ENCODE results near the gene NME8. TPM values are rescaled to one million over a fixed set of nuclear protein-coding genes. Genes with fewer than 3 reads are reported as not detected.

Gene NME8
- total and polyA plus RNA-seq, 7 experiments from 2014 or later: 2.7 to 5.5 TPM; not detected in 5

DNA sequence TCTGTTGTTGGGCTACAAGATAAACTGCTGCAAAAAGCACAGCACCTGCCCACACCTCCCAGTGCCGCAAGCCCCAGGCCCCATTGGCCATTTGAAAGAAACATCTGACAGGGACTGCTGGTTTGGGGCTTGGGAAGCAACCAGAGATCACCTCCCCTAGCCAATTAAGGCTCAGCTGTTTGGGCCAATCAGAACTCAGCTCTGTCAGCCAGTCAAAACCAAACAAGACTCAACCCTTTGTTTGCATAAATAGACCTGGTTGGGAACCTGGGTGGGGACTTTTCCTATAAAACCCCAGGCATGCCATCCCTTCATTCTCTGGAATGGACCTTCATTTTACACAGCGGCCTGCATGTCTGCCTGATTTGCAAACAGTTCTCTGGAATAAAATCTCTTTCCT lies 17.2 kb upstream of the NME8 start:
- ATAC-seq (no peak), DNase-seq (no peak)
- CTCF ChIA-PET: no interaction called here
- no peak overlapping the region for H3K27ac ChIP-seq (ENCODE audit: low read depth, low read length)
- no peaks in the 10 kb centered on the region for H3K27me3 ChIP-seq (ENCODE audit: control insufficient read depth in 2 of 2, insufficient read depth in 2 of 2, low read length in 2 of 2)
- H3K36me3 Mint-ChIP-seq: no peaks in the 10 kb centered on the region
- POLR2A ChIA-PET: no interaction called here
- H3K27ac Mint-ChIP-seq: no peak overlapping the region
- intact Hi-C loops (cut with micrococcal nuclease): loop anchor here (5.0 to 10.0 kb wide), 5 partner anchors 204 to 844 kb away; no protein-coding TSS in a partner anchor
- peaks cover 0 to 19% (median 11%) of the 10 kb centered on the region in 7 donors for H3K4me1 Mint-ChIP-seq
- peaks cover 5 to 16% (median 8%) of the 10 kb centered on the region in 5 donors for H3K27me3 Mint-ChIP-seq
- no peaks in the 10 kb centered on the region for H3K9me3 Mint-ChIP-seq
- peaks cover 0 to 5% of the 10 kb centered on the region in 2 donors for H3K4me1 ChIP-seq (ENCODE audit: control insufficient read depth in 2 of 2, insufficient read depth in 2 of 2, low read length in 2 of 2)
- no peak overlapping the region for H3K4me3 Mint-ChIP-seq
- H3K9me3 ChIP-seq (ENCODE audit: control insufficient read depth in 2 of 3, low read length in 3 of 3): no peaks in the 10 kb centered on the region
- no peaks in the 10 kb centered on the region for H3K36me3 ChIP-seq (ENCODE audit: control insufficient read depth in 2 of 3, insufficient read depth in 3 of 3, low read length in 3 of 3)
- no peak overlapping the region for H3K4me3 ChIP-seq (ENCODE audit: low read length)

DNA sequence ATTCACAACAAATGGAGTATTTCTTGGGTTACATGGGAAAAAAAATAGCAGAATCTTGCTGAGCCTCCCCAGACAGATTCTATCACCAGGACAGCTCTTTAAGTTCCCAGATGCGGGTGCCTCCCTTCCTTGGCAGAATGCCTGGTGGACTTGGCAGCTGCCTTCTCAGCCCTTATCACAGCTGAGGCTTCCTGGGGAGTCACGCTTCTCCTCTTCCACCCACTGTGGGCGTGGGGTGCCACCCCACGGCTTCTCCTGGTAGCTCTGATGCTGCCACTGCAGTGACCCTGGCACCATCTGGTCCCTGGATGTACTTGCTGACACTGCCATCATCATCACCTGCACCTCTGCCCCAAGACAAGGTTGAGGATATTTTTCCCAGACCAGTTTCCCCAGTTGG lies 16.2 kb upstream of the NME8 start:
- ChIA-PET CTCF (interaction anchor here (0.6 kb wide), 1 partner anchor 1915 kb away, joined by 3 read pairs; no protein-coding TSS in a partner anchor), POLR2A (no interaction called here)
- Mint-ChIP-seq H3K4me1 (peaks cover 0 to 13% (median 10%) of the 10 kb centered on the region in 7 donors), H3K36me3 (no peaks in the 10 kb centered on the region), H3K4me3 (no peak overlapping the region), H3K27me3 (peaks cover 0 to 16% (median 3%) of the 10 kb centered on the region in 5 donors), H3K27ac (peak overlapping the region in 1 of 9 donors; percentile 51), H3K9me3 (no peaks in the 10 kb centered on the region)
- H3K27ac ChIP-seq (ENCODE audit: low read depth, low read length): no peak overlapping the region
- ATAC-seq: peak; percentile 80
- intact Hi-C loops (cut with micrococcal nuclease): loop anchor here (2.0 to 10.0 kb wide), 7 partner anchors 205 to 1345 kb away; no protein-coding TSS in a partner anchor
- H3K4me1 ChIP-seq (ENCODE audit: control insufficient read depth in 2 of 2, insufficient read depth in 2 of 2, low read length in 2 of 2): peaks cover 0 to 5% of the 10 kb centered on the region in 2 donors
- no peak overlapping the region for H3K4me3 ChIP-seq (ENCODE audit: low read length)
- DNase-seq: no peak
- H3K36me3 ChIP-seq (ENCODE audit: control insufficient read depth in 2 of 3, insufficient read depth in 3 of 3, low read length in 3 of 3): no peaks in the 10 kb centered on the region
- no peaks in the 10 kb centered on the region for H3K9me3 ChIP-seq (ENCODE audit: control insufficient read depth in 2 of 3, low read length in 3 of 3)
- H3K27me3 ChIP-seq (ENCODE audit: control insufficient read depth in 2 of 2, insufficient read depth in 2 of 2, low read length in 2 of 2): no peaks in the 10 kb centered on the region

DNA sequence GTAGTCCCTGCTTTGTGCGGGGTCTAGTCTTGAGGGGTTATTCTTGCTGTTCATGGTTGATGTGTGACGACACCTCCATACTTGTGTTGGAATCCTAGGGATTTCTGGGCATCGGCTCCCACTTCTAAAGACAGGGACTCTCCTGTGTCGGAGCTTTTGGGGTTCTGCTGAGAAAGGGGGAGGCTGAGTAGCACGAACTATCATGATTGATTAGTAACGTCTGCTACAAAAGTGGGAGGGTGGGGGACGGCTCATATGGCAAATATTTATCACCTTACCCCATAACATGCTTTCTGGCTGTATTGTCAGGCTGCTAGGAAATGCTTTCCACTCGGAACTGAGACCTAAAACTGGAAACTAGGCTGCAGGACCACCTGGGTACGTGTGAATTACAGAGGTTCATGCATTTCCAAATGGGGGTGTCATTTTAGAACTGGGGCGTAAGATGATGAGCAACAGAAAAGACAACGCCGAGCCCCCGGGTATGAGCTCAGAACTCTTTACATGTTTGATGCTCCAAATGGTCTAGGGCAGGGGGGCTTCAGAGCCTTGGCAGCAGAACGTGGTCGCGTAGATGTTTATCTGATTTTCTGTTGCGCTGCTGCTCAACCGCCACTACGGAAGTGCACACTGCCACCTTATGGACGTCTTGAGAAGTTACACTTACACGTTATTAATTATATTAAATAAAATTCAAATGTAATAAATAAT lies 15.1 kb upstream of the NME8 start:
- Histone ChIP-seq H3K4me3 (ENCODE audit: low read length) (peak overlapping the region; percentile 61), H3K9me3 (ENCODE audit: control insufficient read depth in 2 of 3, low read length in 3 of 3) (no peaks in the 10 kb centered on the region), H3K4me1 (ENCODE audit: control insufficient read depth in 2 of 2, insufficient read depth in 2 of 2, low read length in 2 of 2) (peaks cover 0 to 5% of the 10 kb centered on the region in 2 donors), H3K36me3 (ENCODE audit: control insufficient read depth in 2 of 3, insufficient read depth in 3 of 3, low read length in 3 of 3) (no peaks in the 10 kb centered on the region), H3K27ac (ENCODE audit: low read depth, low read length) (no peak overlapping the region), H3K27me3 (ENCODE audit: control insufficient read depth in 2 of 2, insufficient read depth in 2 of 2, low read length in 2 of 2) (no peaks in the 10 kb centered on the region)
- Mint-ChIP-seq H3K9me3 (no peaks in the 10 kb centered on the region), H3K27me3 (peaks cover 0 to 17% (median 0%) of the 10 kb centered on the region in 5 donors), H3K27ac (peak overlapping the region in 8 of 9 donors; percentile 7 to 76 (median 53)), H3K4me3 (peak overlapping the region; percentile 74 to 95 (median 90)), H3K36me3 (no peaks in the 10 kb centered on the region), H3K4me1 (peaks cover 0 to 13% (median 10%) of the 10 kb centered on the region in 7 donors)
- CTCF ChIA-PET: interaction anchor here (1.4 to 1.7 kb wide), 2 partner anchors 8 to 599 kb away, joined by 4 read pairs; no protein-coding TSS in a partner anchor
- POLR2A ChIA-PET: interaction anchor here (0.6 kb wide), 1 partner anchor 378 kb away, joined by 3 read pairs; no protein-coding TSS in a partner anchor
- ATAC-seq (peak; percentile 76), DNase-seq (peak in 8 of 9 donors; percentile 15 to 57 (median 38))
- intact Hi-C loops (cut with micrococcal nuclease): loop anchor here (1.0 to 10.0 kb wide), 9 partner anchors 206 to 1346 kb away; no protein-coding TSS in a partner anchor

DNA sequence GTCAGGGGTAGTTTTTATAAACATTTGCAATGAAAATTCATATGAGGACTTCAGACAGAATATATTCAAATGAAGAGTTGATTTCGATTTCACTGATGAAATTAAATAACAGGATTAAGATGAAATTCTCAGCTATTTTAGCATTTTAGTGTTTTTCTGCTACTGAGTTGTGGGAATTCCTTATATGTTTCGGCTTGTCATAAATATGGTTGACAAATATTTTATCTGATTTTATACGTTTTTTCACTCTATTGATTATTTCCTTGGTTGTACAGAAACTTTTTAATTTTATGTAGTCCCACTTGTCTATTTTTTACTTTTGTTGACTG lies 14.6 kb upstream of the NME8 start:
- Histone ChIP-seq H3K27ac (ENCODE audit: low read depth, low read length) (no peak overlapping the region), H3K27me3 (ENCODE audit: control insufficient read depth in 2 of 2, insufficient read depth in 2 of 2, low read length in 2 of 2) (no peaks in the 10 kb centered on the region), H3K4me3 (ENCODE audit: low read length) (no peak overlapping the region), H3K4me1 (ENCODE audit: control insufficient read depth in 2 of 2, insufficient read depth in 2 of 2, low read length in 2 of 2) (peaks cover 0 to 5% of the 10 kb centered on the region in 2 donors), H3K9me3 (ENCODE audit: control insufficient read depth in 2 of 3, low read length in 3 of 3) (no peaks in the 10 kb centered on the region), H3K36me3 (ENCODE audit: control insufficient read depth in 2 of 3, insufficient read depth in 3 of 3, low read length in 3 of 3) (no peaks in the 10 kb centered on the region)
- no peak for DNase-seq
- Mint-ChIP-seq H3K27ac (no peak overlapping the region), H3K4me1 (peaks cover 0 to 13% (median 10%) of the 10 kb centered on the region in 7 donors), H3K27me3 (peaks cover 0 to 18% (median 2%) of the 10 kb centered on the region in 5 donors), H3K4me3 (peak overlapping the region in 4 of 10 donors; percentile 74 to 95 (median 92)), H3K9me3 (no peaks in the 10 kb centered on the region), H3K36me3 (no peaks in the 10 kb centered on the region)
- ChIA-PET CTCF (interaction anchor here (1.4 to 1.7 kb wide), 2 partner anchors 9 to 600 kb away, joined by 4 read pairs; no protein-coding TSS in a partner anchor), POLR2A (interaction anchor here (0.6 kb wide), 1 partner anchor 378 kb away, joined by 3 read pairs; no protein-coding TSS in a partner anchor)
- intact Hi-C loops (cut with micrococcal nuclease): loop anchor here (1.0 to 10.0 kb wide), 9 partner anchors 206 to 1347 kb away; no protein-coding TSS in a partner anchor
- no peak for ATAC-seq

DNA sequence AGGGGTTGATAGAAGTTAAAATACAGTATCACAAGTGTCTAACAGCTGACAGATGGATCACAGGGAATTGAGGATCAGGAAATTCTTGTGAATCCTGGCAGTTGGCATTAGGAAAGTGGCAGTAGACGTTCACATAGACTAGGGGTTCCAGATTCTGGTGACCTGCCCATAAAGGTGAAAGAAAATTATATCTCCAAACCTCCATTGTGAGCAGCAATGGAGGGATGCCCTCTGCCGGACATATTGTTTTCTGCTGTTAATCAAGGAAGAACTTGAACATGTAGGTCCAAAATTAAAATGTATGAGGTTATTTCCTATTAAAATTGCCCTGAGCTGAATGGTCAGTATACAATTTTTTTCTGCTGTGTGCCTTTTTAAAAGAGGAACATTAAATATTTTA lies 5.1 kb downstream of the NME8 start:
- intact Hi-C loops (cut with micrococcal nuclease): no loop called here
- H3K27ac Mint-ChIP-seq: no peak overlapping the region
- Histone ChIP-seq H3K36me3 (ENCODE audit: control insufficient read depth in 2 of 3, insufficient read depth in 3 of 3, low read length in 3 of 3) (no peaks in the 10 kb centered on the region), H3K9me3 (ENCODE audit: control insufficient read depth in 2 of 3, low read length in 3 of 3) (no peaks in the 10 kb centered on the region), H3K27me3 (ENCODE audit: control insufficient read depth in 2 of 2, insufficient read depth in 2 of 2, low read length in 2 of 2) (no peaks in the 10 kb centered on the region), H3K4me1 (ENCODE audit: control insufficient read depth in 2 of 2, insufficient read depth in 2 of 2, low read length in 2 of 2) (no peaks in the 10 kb centered on the region), H3K4me3 (ENCODE audit: low read length) (no peak overlapping the region), H3K27ac (ENCODE audit: low read depth, low read length) (no peak overlapping the region)
- no peaks in the 10 kb centered on the region for H3K36me3 Mint-ChIP-seq
- no peak for ATAC-seq
- ChIA-PET CTCF (interaction anchor here (0.6 kb wide), 1 partner anchor 644 kb away, joined by 7 read pairs; no protein-coding TSS in a partner anchor), POLR2A (no interaction called here)
- DNase-seq: no peak
- H3K27me3 Mint-ChIP-seq: peaks cover under 1 to 13% (median 3%) of the 10 kb centered on the region in 5 donors
- peaks cover 0 to 3% (median 0%) of the 10 kb centered on the region in 11 donors for H3K9me3 Mint-ChIP-seq
- no peak overlapping the region for H3K4me3 Mint-ChIP-seq
- H3K4me1 Mint-ChIP-seq: no peaks in the 10 kb centered on the region

DNA sequence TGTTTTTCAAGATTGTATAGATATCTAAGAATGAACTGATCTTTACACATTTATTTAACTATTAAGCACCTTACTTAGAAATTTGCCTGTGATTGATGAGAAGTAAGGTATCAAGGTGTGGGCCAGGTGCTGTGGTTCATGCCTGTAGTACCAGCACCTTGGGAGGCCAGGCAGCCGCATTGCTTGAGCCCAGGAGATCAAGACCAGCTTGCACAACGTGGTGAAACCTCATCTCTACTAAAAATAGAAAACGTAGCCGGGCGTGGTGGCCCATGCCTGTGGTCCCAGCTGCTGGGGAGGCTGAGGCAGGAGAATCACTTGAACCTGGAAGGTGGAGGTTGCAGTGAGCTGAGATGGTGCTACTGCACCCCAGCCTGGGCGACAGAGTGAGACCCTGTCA lies 33.7 kb downstream of the NME8 start:
- Mint-ChIP-seq H3K4me1 (no peaks in the 10 kb centered on the region), H3K27ac (no peak overlapping the region), H3K9me3 (peaks cover 0 to 12% (median 0%) of the 10 kb centered on the region in 11 donors), H3K27me3 (peaks cover 3 to 14% (median 7%) of the 10 kb centered on the region in 5 donors), H3K36me3 (no peaks in the 10 kb centered on the region), H3K4me3 (no peak overlapping the region)
- ChIA-PET POLR2A (no interaction called here), CTCF (no interaction called here)
- intact Hi-C loops (cut with micrococcal nuclease): no loop called here
- no peak for ATAC-seq
- DNase-seq: no peak
- Histone ChIP-seq H3K9me3 (ENCODE audit: control insufficient read depth in 2 of 3, low read length in 3 of 3) (no peaks in the 10 kb centered on the region), H3K4me3 (ENCODE audit: low read length) (no peak overlapping the region), H3K4me1 (ENCODE audit: control insufficient read depth in 2 of 2, insufficient read depth in 2 of 2, low read length in 2 of 2) (no peaks in the 10 kb centered on the region), H3K27me3 (ENCODE audit: control insufficient read depth in 2 of 2, insufficient read depth in 2 of 2, low read length in 2 of 2) (no peaks in the 10 kb centered on the region), H3K27ac (ENCODE audit: low read depth, low read length) (no peak overlapping the region), H3K36me3 (ENCODE audit: control insufficient read depth in 2 of 3, insufficient read depth in 3 of 3, low read length in 3 of 3) (no peaks in the 10 kb centered on the region)
